HepG2 (cell line): Measurements from ENCODE around the gene METAP1. TPM values are rescaled to one million over a fixed set of nuclear protein-coding genes. Genes with fewer than 3 reads are reported as not detected.

Experiments
- ATAC-seq: fragments of 200-7000 bp; cut with Tn5 transposase; 3 replicates; pipeline ENCODE4 v1.9.1; 2020; ENCODE audit warnings: mild to moderate bottlenecking, moderate library complexity
- BruUV-seq: library from RNA; stranded (reverse); fragments of 400-500 nt; replicated peaks from 2 replicates; lab custom pipeline; 2021; lab: Mats Ljungman, UMichigan
- CTCF ChIA-PET: fragments of 300-600 bp; formaldehyde crosslinking; extraction: SDS; loops from one replicate; lab custom pipeline; 2021; ENCODE audit warnings: low total read pairs, inconsistent platforms, low intra/inter-chr PET ratio; lab: Yijun Ruan, JAX
- POLR2A ChIA-PET: fragments of 350-600 bp; sonication (Branson Sonifier 250); formaldehyde crosslinking; loops from one replicate; lab custom pipeline; 2020; ENCODE audit warnings: antibody characterized with exemption, inconsistent platforms; lab: Yijun Ruan, JAX
- DNase-seq: peaks from one replicate; pipeline ENCODE4 v3.0.0-alpha.2; 2015; ENCODE audit warnings: low spot score
- FAIRE-seq: peaks from 3 replicates; lab custom pipeline; 2011; peaks lifted over from hg19 to GRCh38; lab: Jason Lieb, UNC
- H2AFZ ChIP-seq: one replicate; pipeline ENCODE4 v1.6.1; 2011; ENCODE audit warnings: low read length, inconsistent platforms
- H3K27ac ChIP-seq: fragments of 300-600 bp; 3 replicates; pipeline ENCODE4 v1.8.0; 2011; ENCODE audit warnings: mixed run types, mild to moderate bottlenecking, mixed read lengths, low read length, inconsistent platforms; ENCODE audit not compliant: insufficient read depth; ENCODE audit errors: extremely low read length
- H3K27me3 ChIP-seq, 2 experiments: fragments of 200-600 bp in 1 of 2; 2 replicates in 1 of 2; 3 replicates in 1 of 2; pipeline versions ENCODE4 v1.6.0 to v1.8.0; 2011; ENCODE audit warnings: low read length in 2 of 2, mild to moderate bottlenecking in 2 of 2, moderate library complexity in 2 of 2, inconsistent platforms in 1 of 2; ENCODE audit not compliant: insufficient read depth in 2 of 2, control insufficient read depth in 1 of 2
- H3K36me3 ChIP-seq, 2 experiments: fragments of 200-600 bp in 1 of 2; replicated peaks in 1 of 2; 2 replicates in 1 of 2; 3 replicates in 1 of 2; pipeline versions ENCODE4 v1.5.1 to v1.8.0; 2011; ENCODE audit warnings: low read length in 2 of 2, inconsistent platforms in 1 of 2; ENCODE audit not compliant: insufficient read depth in 2 of 2, control insufficient read depth in 1 of 2
- H3K4me1 ChIP-seq: 2 replicates; pipeline ENCODE4 v1.5.1; 2012; ENCODE audit warnings: low read length, inconsistent platforms; ENCODE audit not compliant: insufficient read depth
- H3K4me2 ChIP-seq: 2 replicates; pipeline ENCODE4 v1.6.0; 2011; ENCODE audit warnings: low read depth, low read length, inconsistent platforms
- H3K4me3 ChIP-seq, 3 experiments: fragments of 200-600 bp in 1 of 3; sonication (generic), shearing (Covaris generic) in 1 of 3; replicated peaks in 1 of 3; 2 replicates each; pipeline ENCODE4 v1.5.1; 2011 to 2016; ENCODE audit warnings: low read length in 3 of 3, inconsistent platforms in 2 of 3, low read depth in 2 of 3, mild to moderate bottlenecking in 2 of 3, control low read depth in 1 of 3, mixed read lengths in 1 of 3; ENCODE audit not compliant: insufficient read depth in 1 of 3
- H3K79me2 ChIP-seq: one replicate; pipeline ENCODE4 v1.6.1; 2011; ENCODE audit warnings: low read length, inconsistent platforms; ENCODE audit not compliant: insufficient read depth
- H3K9ac ChIP-seq: 2 replicates; pipeline ENCODE4 v1.6.0; 2011; ENCODE audit warnings: mild to moderate bottlenecking, low read depth, low read length, inconsistent platforms; ENCODE audit not compliant: insufficient read depth
- H3K9me3 ChIP-seq: 2 replicates; pipeline ENCODE4 v1.5.1; 2012; ENCODE audit warnings: mild to moderate bottlenecking, low read length
- H4K20me1 ChIP-seq: 2 replicates; pipeline ENCODE4 v1.6.0; 2011; ENCODE audit warnings: inconsistent platforms, mild to moderate bottlenecking, low read length, moderate library complexity; ENCODE audit not compliant: insufficient read depth
- CEBPZ ChIP-seq: IDR thresholded peaks from 2 replicates; pipeline ENCODE4 v1.6.1; 2012; ENCODE audit warnings: low read length, improper control_type of control experiment
- CENPBD1 ChIP-seq: sonication (generic); formaldehyde crosslinking; IDR thresholded peaks from 2 replicates; pipeline ENCODE4 v1.8.0; 2022; ENCODE audit warnings: missing genetic modification reagents, low read depth, mild to moderate bottlenecking, borderline replicate concordance
- HMGA1 ChIP-seq: sonication (generic); formaldehyde crosslinking; conservative IDR thresholded peaks from 2 replicates; pipeline ENCODE4 v1.4.0; 2020; ENCODE audit warnings: missing genetic modification reagents
- HNRNPH1 ChIP-seq: fragments of 200-400 bp; formaldehyde crosslinking; optimal IDR thresholded peaks from 2 replicates; pipeline ENCODE3; 2017; ENCODE audit warnings: mild to moderate bottlenecking, low read depth, low read length
- HNRNPUL1 ChIP-seq: fragments of 200-400 bp; formaldehyde crosslinking; IDR thresholded peaks from 2 replicates; pipeline ENCODE4 v1.6.1; 2017; ENCODE audit warnings: low read depth, mild to moderate bottlenecking, low read length, moderate library complexity
- WIZ ChIP-seq: sonication (generic); formaldehyde crosslinking; IDR thresholded peaks from 2 replicates; pipeline ENCODE4 v1.5.1; 2020; ENCODE audit warnings: mild to moderate bottlenecking, missing genetic modification reagents
- ZMAT3 ChIP-seq: sonication (generic); formaldehyde crosslinking; conservative IDR thresholded peaks from 2 replicates; pipeline ENCODE4 v1.7.0; 2021; ENCODE audit warnings: missing genetic modification reagents
- ZNF224 ChIP-seq: sonication (generic); formaldehyde crosslinking; IDR thresholded peaks from 2 replicates; pipeline ENCODE4 v1.5.0; 2020; ENCODE audit warnings: mild to moderate bottlenecking, missing genetic modification reagents
- ZNF281 ChIP-seq: sonication (generic); formaldehyde crosslinking; IDR thresholded peaks from 2 replicates; pipeline ENCODE4 v1.4.0; 2020; ENCODE audit warnings: missing genetic modification reagents, borderline replicate concordance
- ZNF326 ChIP-seq: sonication (generic); formaldehyde crosslinking; IDR thresholded peaks from 2 replicates; pipeline ENCODE4 v1.4.0; 2020; ENCODE audit warnings: missing genetic modification reagents, borderline replicate concordance
- ZNF441 ChIP-seq: sonication (generic); formaldehyde crosslinking; IDR thresholded peaks from 2 replicates; pipeline ENCODE4 v1.7.0; 2021; ENCODE audit warnings: missing genetic modification reagents, borderline replicate concordance
- ZNF644 ChIP-seq: IDR thresholded peaks from 2 replicates; pipeline ENCODE4 v1.6.1; 2016; ENCODE audit warnings: low read depth
- ZNF781 ChIP-seq: sonication (generic); formaldehyde crosslinking; IDR thresholded peaks from 2 replicates; pipeline ENCODE4 v1.5.1; 2020; ENCODE audit warnings: borderline replicate concordance, mild to moderate bottlenecking, missing genetic modification reagents; ENCODE audit errors: not compliant biosample characterization
- WGBS: methylation state at CpG from one replicate; pipeline ENCODE4 v1.1.6; 2017; ENCODE audit warnings: low lambda C conversion rate; 5-methylcytosine and 5-hydroxymethylcytosine counted together
- in situ Hi-C: cut with HindIII; loops from 2 replicates; pipeline ENCODE4 v1.10.0; 2017; ENCODE audit warnings: low pct_unique_long_range_greater_than_20kb; ENCODE audit not compliant: extremely low pct_ligation_motif_present
- intact Hi-C: fragments of 100-400 bp; cut with micrococcal nuclease; formaldehyde crosslinking; loops from one replicate; pipeline ENCODE4 v1.10.0; 2022; ENCODE audit not compliant: unreplicated experiment
- polyA plus RNA-seq, 8 experiments: library from polyadenylated mRNA; depleted of rRNA in 3 of 8; stranded (reverse) in 7 of 8; unstranded in 1 of 8; fragments of >200 nt; fragmentation: Illumina TruSeq in 4 of 8; extraction: Trizol in 4 of 8; gene quantifications; 2 replicates each; pipeline versions ENCODE4 v1.2.1 to v1.2.3, GENCODE V29; 2011 to 2016; ENCODE audit warnings: low read depth in 4 of 8, missing spikeins in 1 of 8, mixed read lengths in 1 of 8; ENCODE audit not compliant: insufficient read depth in 1 of 8
- total RNA-seq, 5 experiments: library from RNA; depleted of rRNA; stranded (reverse); fragments of >200 nt; fragmentation: Illumina TruSeq; extraction: Trizol; gene quantifications; 2 replicates each; pipeline ENCODE4 v1.2.3, GENCODE V29; 2016; ENCODE audit warnings: low read depth in 1 of 5

METAP1 gene
- total and polyA plus RNA-seq, 2 of the 13 experiments (the other 11 are each of a cell fraction or from before 2014, with no cell fraction given) = 44.9 to 53.5 TPM

- no peak for TF ChIP-seq CEBPZ
Observed at GRCh38 chr4:99059550-99059949, 64.0 kb downstream of the METAP1 start (continued).

GRCh38 chr4:99061048-99061700 lies 65.7 kb downstream of the METAP1 start:
- H3K9me3 ChIP-seq = no peaks in the 10 kb centered on the region
- H3K27me3 ChIP-seq = no peaks in the 10 kb centered on the region
- no peak overlapping the region for H3K9ac ChIP-seq
- peaks cover 2% of the 10 kb centered on the region; the same call in 1 of the 2 replicates for H4K20me1 ChIP-seq
- ATAC-seq = no peak
- TF ChIP-seq ZNF441 (CRISPR knock-in tag) (no peak), ZMAT3 (CRISPR knock-in tag) (no peak), ZNF224 (CRISPR knock-in tag) (no peak), ZNF281 (CRISPR knock-in tag) (no peak), CENPBD1 (CRISPR knock-in tag) (no peak), HNRNPUL1 (no peak), ZNF326 (CRISPR knock-in tag) (no peak), ZNF644 (no peak), HNRNPH1 (no peak), ZNF781 (no peak), HMGA1 (no peak), WIZ (no peak)
- peaks cover 9 to 40% of the 10 kb centered on the region in 2 experiments for H3K36me3 ChIP-seq
- DNase-seq = no peak
- H3K4me1 ChIP-seq = peaks cover 21% of the 10 kb centered on the region
- CTCF ChIA-PET = no interaction called here
- H2AFZ ChIP-seq = no peak overlapping the region
- in situ Hi-C loops = no loop called here
- no peak for FAIRE-seq
- no peak overlapping the region for H3K4me3 ChIP-seq
- no TSS peak for BruUV-seq
- intact Hi-C loops = no loop called here
- no peak overlapping the region for H3K4me2 ChIP-seq
- 98% methylated on average over 8 of the region's 8 CpGs for WGBS
- POLR2A ChIA-PET = no interaction called here
- H3K27ac ChIP-seq = no peak overlapping the region
- H3K79me2 ChIP-seq = no peaks in the 10 kb centered on the region
